Stimulated activated CD4-positive, alpha-beta T cell treated with anti-CD3 and anti-CD28 coated beads, Interleukin-4, amount 100 ng/mL, for 48 hours (primary cell): ENCODE results near the gene CNN3.
"Not testable (repeated sequence)": the region's sequence is repeated elsewhere in the genome, so short reads cannot be mapped to it uniquely, and the experiment has no call there.

ENCODE experiments used
- DNase-seq, 2 donors: peaks; one replicate each; pipeline ENCODE4 v3.0.0-alpha.2; 2020; ENCODE audit warnings: low read depth in 2 of 2

CNN3 gene

GRCh38 chr1:94949681-94950661, 23.1 kb upstream of the CNN3 start:
- DNase-seq = no peak

- DNase-seq = no peak
These were observed 20.5 kb upstream of the CNN3 start for GRCh38 chr1:94947437-94947836.

GRCh38 chr1:94946886-94947285, 20.0 kb upstream of the CNN3 start:
- no peak for DNase-seq

- no peak for DNase-seq
These were observed 15.5 kb upstream of the CNN3 start for GRCh38 chr1:94942171-94943128.

- not testable (repeated sequence) for DNase-seq
These were observed 14.6 kb upstream of the CNN3 start for GRCh38 chr1:94941480-94941879.

GRCh38 chr1:94940738-94941137, 13.8 kb upstream of the CNN3 start:
- no peak for DNase-seq

- no peak for DNase-seq
These were observed 10.9 kb upstream of the CNN3 start for GRCh38 chr1:94937820-94938219.

- no peak for DNase-seq
These were observed 10.1 kb upstream of the CNN3 start for GRCh38 chr1:94936861-94937620.

- DNase-seq = no peak
These were observed 8.6 kb upstream of the CNN3 start for GRCh38 chr1:94935476-94935875.

- DNase-seq = no peak
These were observed 8.1 kb upstream of the CNN3 start for GRCh38 chr1:94935034-94935433.

GRCh38 chr1:94934551-94934950, 7.6 kb upstream of the CNN3 start:
- DNase-seq = no peak

GRCh38 chr1:94931254-94931841, 4.4 kb upstream of the CNN3 start:
- no peak for DNase-seq

GRCh38 chr1:94929351-94930217, 2.7 kb upstream of the CNN3 start:
- DNase-seq = no peak

- DNase-seq = no peak
These were observed 1.5 kb upstream of the CNN3 start for GRCh38 chr1:94928293-94928939.

- no peak for DNase-seq
These were observed 680 bp upstream of the CNN3 start for GRCh38 chr1:94927405-94928175.

- peak in 1 of 2 donors; percentile 8 for DNase-seq
These were observed 590 bp downstream of the CNN3 start for GRCh38 chr1:94926126-94926914.

GRCh38 chr1:94925561-94926125, 1.3 kb downstream of the CNN3 start:
- DNase-seq = no peak

GRCh38 chr1:94925004-94925403, 1.9 kb downstream of the CNN3 start:
- no peak for DNase-seq
